Putamen (tissue), 1 donor: ENCODE results near the gene ADORA1.

ENCODE experiments used
- DNase-seq: peaks from one replicate; pipeline ENCODE4 v3.0.0-alpha.2; 2016; ENCODE audit warnings: low spot score

Gene ADORA1

DNA sequence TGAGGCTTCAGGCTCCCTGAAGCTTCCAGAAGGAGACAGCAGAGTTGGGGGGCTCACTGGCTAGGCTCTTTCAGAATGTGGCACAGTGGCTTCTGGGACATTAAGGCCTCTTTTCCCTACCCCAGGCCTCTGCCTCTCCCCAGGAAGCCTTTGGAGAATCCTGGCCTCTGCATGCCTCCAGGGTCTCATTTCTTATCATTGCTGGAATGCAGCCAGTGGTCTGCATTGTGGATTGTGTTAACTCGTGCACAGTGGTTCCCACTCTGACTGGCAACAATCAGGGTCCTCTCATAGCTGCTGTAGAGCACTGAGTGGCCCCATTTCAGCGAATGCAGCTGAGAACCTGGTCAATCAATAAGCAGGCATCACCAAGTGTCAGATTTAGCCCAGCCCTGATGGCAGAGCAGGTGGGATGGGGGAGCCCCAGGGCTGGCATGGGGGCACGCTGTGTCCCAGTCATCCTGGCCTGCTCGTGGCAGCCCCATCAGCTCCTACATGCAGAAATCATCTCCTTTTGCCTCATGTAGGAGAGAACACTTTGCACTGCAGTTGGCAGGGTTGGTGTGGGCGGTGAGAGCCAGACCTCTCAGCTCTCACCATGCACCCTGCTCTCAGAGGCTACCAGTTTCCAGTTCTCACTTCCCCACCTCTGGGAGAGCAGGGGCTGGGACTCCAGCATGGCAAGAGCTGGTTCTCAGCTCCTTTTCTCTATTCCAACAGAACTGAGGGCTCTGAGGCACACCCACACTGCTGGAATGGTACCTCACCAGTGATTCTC, 13.4 kb downstream of the ADORA1 start:
- DNase-seq: no peak

DNA sequence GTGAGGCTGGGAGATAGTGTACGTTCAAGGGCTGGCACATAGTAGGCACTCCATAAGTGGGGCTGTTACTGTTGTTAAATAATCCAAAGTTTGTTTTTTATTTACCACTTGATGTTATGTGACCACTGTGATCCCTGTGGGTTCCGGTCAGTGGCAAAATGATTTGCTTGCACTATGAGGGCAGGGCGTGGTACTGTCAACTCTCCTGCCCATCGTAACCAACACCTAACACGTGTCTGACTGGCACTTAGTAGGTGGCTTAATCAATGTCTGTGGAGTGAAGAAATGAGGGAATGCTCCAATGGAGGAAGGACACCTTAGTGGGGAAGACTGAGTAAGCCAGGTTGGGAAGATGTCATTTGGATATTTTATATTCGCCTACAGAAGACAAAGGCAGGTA, 14.6 kb downstream of the ADORA1 start:
- no peak for DNase-seq

DNA sequence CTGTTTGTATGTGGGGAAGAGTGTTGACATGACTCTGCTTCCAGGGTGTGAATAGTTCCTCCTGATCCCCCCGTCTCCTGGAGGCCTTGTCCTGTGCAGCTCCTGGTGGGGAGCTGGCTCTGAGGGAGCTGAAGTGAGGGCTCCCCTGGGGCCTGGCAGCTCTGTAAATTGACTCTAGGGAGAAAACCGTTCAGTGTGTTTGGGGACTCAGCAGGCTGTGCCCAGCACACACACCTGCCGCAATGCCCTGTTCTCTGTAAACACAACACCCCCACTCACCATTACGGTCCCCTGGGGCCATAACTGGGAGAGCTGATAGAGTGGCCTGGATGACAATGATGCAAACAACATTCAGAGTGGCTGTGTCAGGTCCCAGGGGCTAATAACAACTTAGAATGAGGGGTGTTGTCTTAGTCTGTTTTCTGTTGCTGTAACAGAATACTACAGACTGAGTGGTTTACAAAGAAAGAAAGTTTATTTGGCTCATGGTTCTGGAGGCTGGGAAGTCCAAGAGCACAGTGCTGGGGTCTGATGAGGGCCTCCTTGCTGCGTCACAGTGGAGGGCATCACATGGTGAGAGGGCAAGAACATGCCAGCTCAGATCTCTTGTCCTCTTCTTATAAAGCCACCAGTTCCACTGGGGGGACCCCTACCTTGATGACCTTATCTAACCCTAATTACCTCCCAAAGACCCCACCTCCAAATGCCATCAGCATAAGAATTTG, 15.3 kb downstream of the ADORA1 start:
- DNase-seq: no peak

DNA sequence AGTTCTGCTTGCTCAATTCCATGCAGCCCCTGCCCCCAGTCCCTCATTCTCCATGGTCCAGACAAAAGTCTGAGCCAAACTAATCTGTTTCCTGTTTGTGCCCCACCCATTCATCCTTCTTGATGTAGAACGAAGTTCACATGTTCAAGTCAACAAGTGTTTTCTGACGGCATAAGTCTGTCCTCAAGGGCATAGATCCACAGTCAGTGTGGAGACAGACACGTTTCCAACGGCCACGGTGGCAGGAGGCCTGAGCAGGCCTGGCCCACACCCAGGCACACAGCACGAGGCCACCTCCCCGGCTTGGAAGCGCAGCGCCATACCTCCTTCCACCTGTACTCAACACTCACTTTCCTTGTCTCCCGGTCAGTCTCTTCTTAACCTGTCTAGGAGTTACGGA, 16.1 kb downstream of the ADORA1 start:
- DNase-seq: no peak

DNA sequence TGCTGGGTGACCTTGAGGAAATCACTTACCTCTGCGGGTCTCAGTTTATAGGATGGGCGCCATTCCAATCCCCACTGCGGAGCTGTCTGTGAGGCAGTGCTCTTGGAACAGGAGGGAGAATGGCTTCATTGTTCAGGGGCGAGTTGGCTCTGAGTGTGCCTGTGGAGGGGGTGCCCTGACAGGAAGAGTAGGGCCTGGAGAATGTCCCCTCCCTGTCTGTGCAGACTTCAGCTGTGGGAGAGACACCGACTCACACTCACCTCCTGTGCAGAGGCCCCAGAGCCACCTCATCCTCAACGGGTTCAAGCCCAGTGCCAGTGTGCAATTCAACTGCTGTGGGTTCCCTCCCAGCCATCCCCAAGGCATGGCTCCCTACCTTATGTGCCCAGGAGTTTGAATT, 17.1 kb downstream of the ADORA1 start:
- peak; percentile 88 for DNase-seq

DNA sequence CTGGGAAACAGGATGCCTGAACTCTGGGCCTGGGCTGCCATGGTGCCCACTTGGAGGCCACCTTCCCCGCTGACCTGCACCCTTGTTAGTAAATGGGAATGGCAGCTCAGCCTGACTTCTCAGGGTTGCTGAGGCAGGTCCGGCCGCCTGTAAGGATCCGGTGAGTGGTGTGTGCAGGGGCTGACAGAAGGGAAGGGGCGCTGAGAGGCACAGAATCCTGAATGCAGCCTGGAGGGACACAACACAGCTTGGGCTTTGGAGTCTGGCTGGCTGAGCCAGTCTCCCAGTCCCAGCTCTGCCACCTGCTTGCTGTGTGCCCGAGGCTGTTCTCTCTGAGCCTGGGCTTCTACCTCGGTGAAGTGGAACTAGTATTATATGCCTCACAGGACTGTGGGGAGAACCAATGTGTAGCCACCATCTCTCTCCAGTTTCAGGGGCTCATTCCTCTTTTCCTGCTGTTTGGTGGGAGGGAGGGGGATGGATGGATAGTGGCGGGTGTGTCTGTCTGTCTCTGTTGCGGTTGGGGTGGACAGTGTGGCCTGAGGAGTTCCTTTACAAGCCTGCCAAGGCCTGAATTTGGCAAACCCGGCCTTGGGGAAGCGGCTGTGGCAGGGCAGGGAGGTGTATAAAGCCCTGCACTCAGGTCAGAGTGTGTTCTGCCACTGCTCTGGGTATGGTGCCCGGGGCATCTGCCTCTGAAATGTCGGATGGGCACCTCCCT, 18.0 kb downstream of the ADORA1 start:
- no peak for DNase-seq

DNA sequence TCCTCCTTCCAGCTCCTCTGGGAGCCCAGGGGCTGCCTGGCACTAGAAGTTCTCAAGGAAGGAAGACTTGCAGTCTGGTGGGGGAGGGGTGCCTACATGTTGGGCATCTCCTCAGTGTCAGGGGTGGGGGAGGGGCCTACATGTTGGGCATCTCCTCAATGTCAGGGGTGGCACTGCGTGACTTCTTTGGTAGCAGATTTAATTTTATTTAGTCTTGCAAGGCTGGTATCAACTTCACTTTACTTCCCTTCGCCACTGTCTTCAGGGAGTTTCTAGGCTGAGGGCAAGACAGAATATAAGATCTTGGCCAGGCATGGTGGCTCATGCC, 18.5 kb downstream of the ADORA1 start:
- DNase-seq: no peak

DNA sequence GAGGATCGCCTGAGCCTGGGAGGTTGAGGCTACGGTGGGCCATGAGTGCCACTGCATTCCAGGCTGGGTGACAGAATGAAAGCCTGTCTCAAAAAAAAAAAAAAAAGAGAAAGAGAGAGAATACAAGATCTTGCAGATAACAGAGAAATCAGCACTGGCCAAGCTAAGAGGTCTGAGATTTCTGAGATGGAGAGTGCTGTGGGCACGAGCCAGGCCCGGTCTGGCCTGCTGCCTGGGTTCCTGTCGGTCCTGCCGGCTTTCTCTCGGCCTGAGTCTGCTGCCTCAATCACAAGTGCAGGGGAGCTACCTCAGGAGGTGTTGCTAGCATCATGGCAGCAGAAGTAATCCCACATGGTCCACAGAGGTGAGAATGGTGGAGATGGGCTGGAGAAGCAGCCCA, 19.0 kb downstream of the ADORA1 start:
- no peak for DNase-seq

DNA sequence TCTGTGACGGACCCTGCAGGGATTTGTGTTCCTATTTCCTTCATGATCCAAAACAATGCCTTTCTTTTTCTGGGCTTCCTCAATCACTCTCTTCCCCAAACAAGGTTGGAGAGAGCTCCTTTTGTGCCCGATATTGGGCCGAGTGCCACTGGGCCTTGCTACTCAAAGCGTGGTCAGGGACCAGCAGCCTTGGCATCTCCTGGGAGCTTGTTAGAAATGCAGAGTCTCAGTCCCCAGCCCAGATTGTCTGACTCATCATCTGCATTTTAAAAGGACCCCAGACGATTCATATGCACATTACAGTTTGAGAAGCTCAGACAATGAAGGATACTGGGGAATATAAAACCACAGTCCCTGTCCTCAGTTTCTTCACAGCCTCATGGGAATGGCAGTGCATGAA, 19.9 kb downstream of the ADORA1 start:
- DNase-seq: peak; percentile 83

DNA sequence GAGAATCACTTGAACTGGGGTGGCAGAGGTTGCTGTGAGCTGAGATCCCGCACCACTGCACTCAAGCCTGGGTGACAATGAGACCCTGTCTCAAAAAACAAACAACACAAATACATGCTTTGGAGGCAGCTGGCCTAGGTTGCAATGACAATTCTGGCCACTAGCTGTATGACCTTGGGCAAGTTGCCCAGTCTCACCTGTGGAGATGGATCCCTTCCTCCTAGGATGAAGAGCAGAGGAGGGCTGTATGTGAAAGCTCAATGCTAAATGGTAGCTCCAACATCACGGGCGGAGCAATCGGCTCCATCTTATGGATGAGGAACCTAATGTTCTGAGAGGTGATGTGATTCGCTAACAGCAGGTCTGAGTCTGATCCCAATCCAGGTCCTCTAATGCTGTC, 20.6 kb downstream of the ADORA1 start:
- no peak for DNase-seq

DNA sequence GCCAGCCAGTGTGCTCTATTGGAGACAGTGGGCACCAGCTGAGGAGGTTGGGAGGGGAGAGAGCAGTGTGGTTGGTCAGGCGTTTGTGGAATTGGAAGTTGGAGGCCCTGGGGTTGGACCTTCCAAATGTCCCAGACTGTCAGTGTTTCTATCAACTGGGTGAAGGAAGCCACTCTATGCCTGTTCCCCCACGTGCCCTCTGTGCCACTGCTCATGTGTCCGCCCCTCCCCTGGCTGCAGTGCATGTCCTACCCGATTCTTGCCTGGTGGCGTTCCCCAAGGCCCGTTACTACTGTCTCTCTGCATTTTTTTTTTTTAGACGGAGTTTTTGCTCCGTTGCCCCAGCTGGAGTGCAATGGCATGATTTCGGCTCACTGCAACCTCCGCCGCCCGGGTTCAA, 21.1 kb downstream of the ADORA1 start:
- DNase-seq: no peak

DNA sequence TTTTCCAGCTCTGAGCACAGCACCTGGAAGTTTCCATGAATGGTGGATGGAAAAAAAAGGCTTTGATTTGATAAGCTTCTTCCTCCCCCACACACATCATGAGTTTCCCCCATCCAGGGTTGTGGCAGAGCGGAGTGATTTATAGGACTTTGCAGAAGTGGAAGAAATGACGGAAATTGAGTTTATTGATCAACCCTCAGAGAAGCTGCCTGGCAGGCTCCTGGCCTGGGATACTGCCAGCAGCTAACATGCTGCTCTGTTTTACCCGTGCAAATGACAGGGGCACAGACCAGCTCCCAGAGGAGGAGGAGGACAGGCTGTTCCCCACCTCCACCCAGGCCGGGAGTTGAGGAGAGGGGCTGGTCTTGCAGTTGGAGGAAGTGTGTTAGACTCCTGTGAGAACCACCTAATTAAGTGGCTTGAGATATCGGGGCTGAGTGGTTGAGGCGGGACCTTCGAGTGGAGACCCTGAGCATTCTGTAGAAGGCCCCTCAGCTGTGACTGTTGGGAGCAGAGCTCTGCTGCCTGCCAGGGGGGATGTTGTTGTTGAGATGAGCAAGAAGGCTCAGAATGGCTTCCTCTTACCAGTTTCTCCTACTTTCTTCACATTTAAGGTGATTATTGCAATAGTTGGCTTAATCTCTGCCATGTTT, 21.8 kb downstream of the ADORA1 start:
- no peak for DNase-seq

DNA sequence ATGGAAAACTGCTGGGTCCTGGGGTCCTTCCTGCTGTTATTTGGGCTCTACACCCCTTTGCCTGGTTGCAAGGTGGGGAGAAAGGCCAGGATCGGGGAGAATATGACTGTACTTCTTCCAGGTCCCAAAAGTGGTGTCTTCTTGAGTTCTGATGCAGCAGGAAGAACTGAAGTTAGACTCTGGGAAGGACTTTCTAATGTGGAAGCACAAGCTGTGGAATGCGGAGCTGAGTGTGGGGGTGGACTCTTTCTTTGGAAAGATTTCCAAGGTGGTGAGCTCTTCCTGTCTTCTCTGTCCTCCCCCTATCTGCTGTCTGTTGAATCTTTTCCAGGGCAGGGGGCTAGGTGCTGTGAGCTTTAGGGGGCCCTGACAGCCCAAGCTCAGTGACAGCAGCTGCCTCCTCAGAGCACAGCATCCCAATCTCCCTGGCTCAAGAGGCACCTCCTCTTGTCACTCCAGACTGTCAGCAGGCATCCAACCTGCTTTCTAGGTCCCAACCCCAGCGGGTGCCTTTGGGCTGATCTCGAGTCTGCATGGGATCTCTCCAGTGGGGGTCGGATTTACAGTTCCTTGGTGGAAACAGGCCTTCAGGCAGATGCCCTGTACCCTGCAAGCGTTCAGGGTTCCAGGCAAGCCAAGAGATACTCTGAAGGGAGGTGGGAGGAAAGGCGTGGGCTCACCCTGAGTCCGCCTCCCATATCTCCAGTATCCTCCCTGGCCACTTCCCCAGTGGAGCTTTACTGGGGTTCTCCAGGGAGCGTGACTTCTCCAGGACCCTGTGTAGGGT, 23.2 kb downstream of the ADORA1 start:
- no peak for DNase-seq

DNA sequence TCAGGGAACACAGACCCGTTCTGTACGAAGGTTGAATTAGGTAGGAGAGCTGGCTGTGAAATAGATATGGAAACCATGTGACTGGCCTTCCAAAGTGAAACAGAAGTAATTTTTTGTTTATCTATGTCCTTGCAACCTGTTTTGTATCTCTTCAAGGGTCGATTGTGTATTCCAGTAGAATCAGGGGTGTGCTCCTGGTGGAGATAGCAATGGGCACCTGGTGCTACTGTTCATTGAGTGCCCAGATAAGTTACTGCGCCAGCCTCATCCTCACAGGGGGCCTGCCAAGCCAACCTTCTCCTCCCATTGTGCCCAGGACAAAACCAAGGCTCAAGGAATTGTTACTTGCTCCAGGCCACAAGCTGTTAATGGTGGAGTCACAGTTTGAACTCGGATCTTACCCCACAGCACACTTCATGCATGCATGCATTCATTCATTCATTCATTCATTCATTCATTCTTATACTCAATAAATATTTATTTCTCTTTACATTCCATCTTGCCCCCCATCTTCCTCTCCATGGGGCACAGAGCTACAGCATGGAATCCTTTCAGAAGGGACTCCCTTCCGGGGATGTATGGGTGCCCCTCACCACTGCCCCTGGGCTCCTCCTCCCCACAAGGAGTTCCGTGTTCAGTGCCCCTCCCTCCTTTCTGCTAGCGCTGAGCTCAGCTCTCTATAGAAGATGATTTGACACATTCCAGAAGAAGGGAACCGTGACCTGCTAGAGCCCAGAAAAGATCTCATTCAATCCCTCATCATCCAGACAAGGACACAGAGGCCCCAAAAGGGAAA, 24.0 kb downstream of the ADORA1 start:
- no peak for DNase-seq

DNA sequence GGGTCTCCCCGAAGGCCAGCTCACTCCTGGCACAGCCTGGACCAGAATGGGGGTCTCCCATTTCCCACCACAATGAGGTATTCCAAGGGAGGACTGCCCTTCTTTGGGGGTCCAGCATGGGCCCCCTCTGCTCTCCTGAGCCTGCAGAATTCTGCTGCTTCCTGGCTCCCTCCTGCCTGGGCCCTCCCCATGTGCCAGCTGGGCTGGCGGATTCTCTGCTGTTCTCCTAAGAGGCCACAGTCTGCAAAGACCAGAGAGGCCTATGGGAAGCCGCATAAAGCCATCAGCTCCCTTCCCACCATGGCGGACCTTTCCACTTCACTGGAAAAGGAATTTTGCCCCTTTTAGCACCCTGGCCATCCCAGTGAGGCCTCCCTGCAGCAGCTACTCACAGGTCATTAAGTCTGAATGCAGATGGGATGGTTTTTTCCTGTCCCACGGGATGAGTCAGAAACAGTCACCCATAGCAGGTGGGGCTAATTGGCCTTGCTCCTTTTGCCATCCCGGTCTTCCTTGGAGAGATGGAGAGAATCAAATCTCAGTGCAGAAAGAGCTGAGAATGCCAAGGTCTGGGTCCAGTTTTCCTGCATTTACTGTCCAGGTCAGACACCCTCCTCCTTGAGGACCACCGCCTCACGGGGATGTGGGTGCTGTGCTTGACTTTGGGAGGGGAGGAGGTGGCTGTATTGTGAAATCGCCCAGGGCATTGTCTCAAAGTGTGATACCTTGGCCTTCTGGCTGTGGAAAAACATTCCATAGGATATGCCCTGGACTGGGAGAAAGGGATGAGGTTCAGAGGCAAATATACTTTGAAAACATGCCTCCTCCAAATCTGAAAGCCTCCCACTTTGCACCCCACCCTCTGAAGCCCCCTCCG, 24.9 kb downstream of the ADORA1 start:
- no peak for DNase-seq

DNA sequence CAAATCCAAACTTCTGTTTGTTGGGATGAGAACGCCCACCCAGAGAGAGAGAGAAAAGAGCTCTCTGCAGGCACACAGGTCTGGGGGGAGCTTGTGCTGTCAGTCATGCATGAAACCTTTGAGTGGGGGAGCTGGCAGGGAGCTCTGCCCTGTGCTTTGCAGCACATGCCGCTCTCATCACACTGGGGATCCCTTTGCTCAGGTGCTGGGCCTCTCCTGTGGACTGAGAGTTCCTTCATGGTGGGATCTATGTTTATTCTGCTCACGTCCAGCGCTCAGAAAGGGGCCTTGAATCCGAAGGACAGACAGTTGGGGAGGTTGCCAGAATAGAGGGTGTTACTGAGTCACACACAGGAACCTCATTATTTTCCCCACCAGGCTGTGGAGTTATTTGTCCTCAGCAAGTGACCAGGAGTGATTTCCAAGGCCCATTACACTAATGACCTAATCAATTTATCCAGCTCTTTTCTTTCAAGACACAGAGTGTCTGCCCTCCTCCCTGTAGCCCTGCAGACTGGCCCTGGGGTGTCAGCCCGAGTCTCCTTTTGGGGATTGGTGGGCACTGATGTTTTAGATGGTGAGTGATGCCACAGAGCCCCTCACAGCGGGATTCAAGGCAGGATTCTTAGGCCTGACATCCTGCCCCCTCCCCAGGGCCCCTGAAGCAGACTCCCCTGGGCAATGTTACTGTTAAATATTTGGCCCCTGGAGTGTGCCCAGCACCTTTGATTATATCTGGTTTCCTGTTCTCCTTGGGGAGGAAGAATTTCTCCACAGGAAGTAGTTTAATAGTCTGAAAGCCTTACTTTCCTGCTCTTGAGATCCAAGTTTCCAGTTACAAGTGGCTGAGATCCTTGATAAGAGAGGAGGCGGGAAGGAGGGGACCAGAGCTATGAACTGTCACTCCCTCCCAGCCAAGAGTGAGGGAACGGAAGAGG, 25.8 kb downstream of the ADORA1 start:
- no peak for DNase-seq

DNA sequence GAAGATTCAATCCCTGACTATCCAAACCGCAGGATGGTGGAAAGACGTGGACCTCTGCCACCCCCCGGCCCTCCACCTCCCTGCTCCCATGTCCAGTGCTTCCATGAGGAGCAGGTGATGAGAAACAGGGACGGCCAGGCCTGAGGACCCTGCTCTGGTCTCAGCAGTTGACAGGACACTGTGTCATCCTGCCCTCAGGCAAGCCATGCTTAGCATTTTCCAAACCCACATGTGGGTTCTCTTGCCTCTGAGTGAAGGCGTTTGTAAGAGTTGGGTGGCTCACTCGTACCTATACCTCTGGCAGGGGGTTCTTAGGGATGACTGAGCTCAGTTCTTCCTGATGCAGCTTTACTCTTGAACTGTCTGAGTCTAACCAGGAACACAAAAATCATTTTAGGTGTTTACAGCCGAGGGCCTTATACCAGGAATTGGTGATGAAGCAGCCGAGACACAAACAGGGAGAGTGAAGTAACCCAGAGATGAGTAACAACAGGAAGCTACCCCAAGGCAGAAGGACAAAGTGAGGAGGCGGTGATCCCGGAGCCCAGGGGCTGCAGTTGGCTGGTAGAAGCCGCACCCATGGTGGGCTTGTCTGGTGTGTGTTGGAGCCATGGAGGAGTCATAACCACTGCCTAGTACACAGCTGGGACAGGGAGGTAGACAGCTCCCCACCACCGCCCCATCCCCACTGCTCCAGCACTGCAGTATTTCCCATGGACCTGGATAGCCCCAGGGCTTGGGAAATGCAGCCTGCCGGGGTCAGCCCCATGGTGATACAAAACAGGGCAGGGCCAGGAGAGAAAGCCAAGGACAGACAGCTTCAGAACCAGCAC, 26.7 kb downstream of the ADORA1 start:
- DNase-seq: no peak

DNA sequence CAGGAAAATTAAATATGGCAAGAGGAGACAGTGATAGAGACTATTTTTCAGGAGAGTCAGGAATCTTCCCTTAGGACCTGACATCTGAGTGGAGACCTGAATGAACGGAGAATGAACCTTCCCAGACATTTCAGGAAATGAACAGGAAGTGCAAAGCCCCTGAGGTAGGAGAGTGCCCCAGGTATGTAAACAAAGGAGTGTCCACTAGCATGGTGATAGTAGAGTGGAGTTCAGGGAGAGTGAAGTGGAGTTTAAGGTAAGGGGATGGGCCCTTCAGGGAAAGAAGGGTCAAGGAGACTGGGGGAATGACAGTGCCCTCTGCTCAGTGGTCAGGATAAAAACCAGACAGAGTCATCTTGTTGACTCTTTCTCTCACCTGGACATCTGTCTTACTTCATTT, 28.8 kb downstream of the ADORA1 start:
- no peak for DNase-seq
